Lower leg skin (tissue), 4 donors: ENCODE results near the gene MACROD1. TPM values are rescaled to one million over a fixed set of nuclear protein-coding genes. Genes with fewer than 3 reads are reported as not detected.

Experiments used
- DNase-seq, 2 donors: peaks; one replicate each; pipeline ENCODE4 v3.0.0-alpha.2; 2019; ENCODE audit warnings: low spot score in 2 of 2
- H3K4me3 ChIP-seq: fragments of 200-600 bp; sonication (generic); 2 replicates; pipeline ENCODE4 v1.5.1; 2017; ENCODE audit warnings: mild to moderate bottlenecking, low read depth; ENCODE audit not compliant: poor library complexity, severe bottlenecking
- POLR2A ChIP-seq, 2 donors: fragments of 450-650 bp; IDR thresholded peaks; one replicate each; pipeline ENCODE4 v1.6.1; 2016 to 2017; ENCODE audit warnings: antibody characterized with exemption in 2 of 2, mild to moderate bottlenecking in 1 of 2, moderate library complexity in 1 of 2
- WGBS, 2 donors: methylation state at CpG; one replicate each; pipeline ENCODE4 v1.1.5; 2018; 5-methylcytosine and 5-hydroxymethylcytosine counted together
- intact Hi-C: fragments of 100-400 bp; cut with DNase I; formaldehyde crosslinking; loops from one replicate; pipeline ENCODE4 v1.15.0; 2023; ENCODE audit warnings: low total_unique reads
- total RNA-seq, 4 donors: library from RNA; depleted of rRNA; stranded (reverse); fragments of >200 nt; gene quantifications; one replicate each; pipeline ENCODE4 v1.1.0, GENCODE V29; 2016
- TF ChIP-seq, protein P1 (sequence below), 3 donors: fragments of 450-650 bp; IDR thresholded peaks; one replicate each; pipeline ENCODE4 v1.5.1; 2016; ENCODE audit warnings: antibody characterized with exemption in 3 of 3, mild to moderate bottlenecking in 3 of 3, moderate library complexity in 2 of 3

The MACROD1 gene
- total RNA-seq, 4 donors from 2014 or later, result 44.8 to 74.8 (median 55.6) TPM

DNA sequence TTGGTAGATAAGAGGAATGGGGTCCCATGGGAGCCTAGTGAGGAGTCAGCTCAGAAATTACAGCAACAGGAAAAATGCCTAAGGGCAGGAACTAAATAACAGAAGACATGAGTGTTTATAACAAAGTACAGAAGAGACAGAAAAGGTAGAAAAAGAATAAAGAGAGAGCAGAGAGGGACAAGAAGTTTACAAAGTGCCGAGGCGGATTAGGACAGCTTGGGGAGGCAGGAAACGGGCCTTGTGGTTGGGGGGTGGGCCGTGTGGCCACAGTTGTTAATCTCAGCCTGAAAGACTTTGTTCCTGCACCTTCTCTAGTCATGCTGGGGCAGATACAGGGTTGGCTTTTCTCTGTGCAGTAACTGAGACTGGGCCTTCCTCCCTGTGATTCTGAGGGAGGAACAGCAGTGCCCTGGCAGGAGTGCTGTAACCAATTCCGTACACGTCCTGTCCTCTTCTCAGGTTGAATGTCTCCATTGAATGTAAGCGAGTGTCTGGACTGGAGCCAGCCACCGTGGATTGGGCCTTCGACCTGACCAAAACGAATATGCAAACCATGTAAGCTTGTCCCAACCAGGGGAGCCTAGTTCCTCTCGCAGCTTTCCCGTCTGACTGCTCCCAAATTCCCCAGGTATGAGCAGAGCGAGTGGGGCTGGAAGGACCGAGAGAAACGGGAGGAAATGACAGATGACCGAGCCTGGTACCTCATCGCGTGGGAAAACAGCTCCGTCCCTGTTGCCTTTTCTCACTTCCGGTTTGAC, 214.0 kb downstream of the MACROD1 start:
- no peak for TF ChIP-seq POLR2A (IDR thresholded peaks at IDR 0.05)
- TF ChIP-seq, protein P1, sequence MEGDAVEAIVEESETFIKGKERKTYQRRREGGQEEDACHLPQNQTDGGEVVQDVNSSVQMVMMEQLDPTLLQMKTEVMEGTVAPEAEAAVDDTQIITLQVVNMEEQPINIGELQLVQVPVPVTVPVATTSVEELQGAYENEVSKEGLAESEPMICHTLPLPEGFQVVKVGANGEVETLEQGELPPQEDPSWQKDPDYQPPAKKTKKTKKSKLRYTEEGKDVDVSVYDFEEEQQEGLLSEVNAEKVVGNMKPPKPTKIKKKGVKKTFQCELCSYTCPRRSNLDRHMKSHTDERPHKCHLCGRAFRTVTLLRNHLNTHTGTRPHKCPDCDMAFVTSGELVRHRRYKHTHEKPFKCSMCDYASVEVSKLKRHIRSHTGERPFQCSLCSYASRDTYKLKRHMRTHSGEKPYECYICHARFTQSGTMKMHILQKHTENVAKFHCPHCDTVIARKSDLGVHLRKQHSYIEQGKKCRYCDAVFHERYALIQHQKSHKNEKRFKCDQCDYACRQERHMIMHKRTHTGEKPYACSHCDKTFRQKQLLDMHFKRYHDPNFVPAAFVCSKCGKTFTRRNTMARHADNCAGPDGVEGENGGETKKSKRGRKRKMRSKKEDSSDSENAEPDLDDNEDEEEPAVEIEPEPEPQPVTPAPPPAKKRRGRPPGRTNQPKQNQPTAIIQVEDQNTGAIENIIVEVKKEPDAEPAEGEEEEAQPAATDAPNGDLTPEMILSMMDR (IDR thresholded peaks at IDR 0.05), result no peak
- DNase-seq, result no peak
- intact Hi-C loops, result no loop called here
- WGBS, 2 donors, result 44 to 63% methylated on average over 20 of the region's 20 CpGs
- no peak overlapping the region for H3K4me3 ChIP-seq

Other genes starting within 250 kb of the MACROD1 start
- gene RCOR2, start 248.9 kb downstream of the MACROD1 start, total RNA-seq, result under 1 TPM in 1 of 4 donors, not detected in 3; 0.16 TPM
- 10 to 100 TPM in 1 of 4 donors, 1 to 10 TPM in 3; 3.0 to 10.2 (median 6.1) TPM for gene NAA40, start 227.1 kb downstream of the MACROD1 start, total RNA-seq
- 100 to 1,000 TPM; 373 to 510 (median 455) TPM for gene COX8A, start 191.5 kb downstream of the MACROD1 start, total RNA-seq
- 10 to 100 TPM; 48.8 to 94.8 (median 81.7) TPM for gene OTUB1, start 179.7 kb downstream of the MACROD1 start, total RNA-seq
- gene FLRT1, start 130.2 kb downstream of the MACROD1 start, total RNA-seq, result under 1 TPM in 3 of 4 donors, not detected in 1; 0.08 to 0.62 (median 0.15) TPM
- 10 to 100 TPM; 67.5 to 86.0 (median 78.3) TPM for gene STIP1, start 20.1 kb upstream of the MACROD1 start, total RNA-seq
- gene FERMT3, start 40.6 kb upstream of the MACROD1 start, total RNA-seq, result 10 to 100 TPM in 2 of 4 donors, 1 to 10 TPM in 2; 5.1 to 10.5 (median 8.9) TPM
- 10 to 100 TPM; 36.9 to 66.6 (median 44.1) TPM for gene TRPT1, start 60.1 kb upstream of the MACROD1 start, total RNA-seq
- 10 to 100 TPM; 44.7 to 75.6 (median 68.3) TPM for gene NUDT22, start 60.2 kb upstream of the MACROD1 start, total RNA-seq
- gene DNAJC4, start 64.4 kb upstream of the MACROD1 start, total RNA-seq, result 10 to 100 TPM; 19.2 to 37.6 (median 30.8) TPM
- gene VEGFB, start 68.5 kb upstream of the MACROD1 start, total RNA-seq, result 10 to 100 TPM; 45.9 to 71.2 (median 65.6) TPM
- 10 to 100 TPM; 47.7 to 70.3 (median 56.4) TPM for gene FKBP2, start 75.0 kb upstream of the MACROD1 start, total RNA-seq
- gene PPP1R14B, start 80.8 kb upstream of the MACROD1 start, total RNA-seq, result 100 to 1,000 TPM; 178 to 230 (median 203) TPM
- 10 to 100 TPM; 30.5 to 38.4 (median 37.4) TPM for gene PLCB3, start 85.4 kb upstream of the MACROD1 start, total RNA-seq
- gene BAD, start 118.6 kb upstream of the MACROD1 start, total RNA-seq, result 10 to 100 TPM; 65.9 to 99.7 (median 89.4) TPM
- 10 to 100 TPM; 12.2 to 31.6 (median 30.4) TPM for gene GPR137, start 119.7 kb upstream of the MACROD1 start, total RNA-seq
- gene KCNK4, start 125.2 kb upstream of the MACROD1 start, total RNA-seq, result not detected
- gene CATSPERZ, start 134.2 kb upstream of the MACROD1 start, total RNA-seq, result not detected
- 100 to 1,000 TPM in 2 of 4 donors, 10 to 100 TPM in 2; 49.2 to 108 (median 79.3) TPM for gene ESRRA, start 139.4 kb upstream of the MACROD1 start, total RNA-seq
- 100 to 1,000 TPM; 199 to 356 (median 255) TPM for gene TRMT112, start 151.4 kb upstream of the MACROD1 start, total RNA-seq
- gene PRDX5, start 152.0 kb upstream of the MACROD1 start, total RNA-seq, result 100 to 1,000 TPM; 170 to 284 (median 215) TPM
- 1 to 10 TPM; 2.6 to 9.5 (median 4.8) TPM for gene CCDC88B, start 174.1 kb upstream of the MACROD1 start, total RNA-seq
- 10 to 100 TPM; 39.4 to 77.4 (median 49.2) TPM for gene RPS6KA4, start 193.0 kb upstream of the MACROD1 start, total RNA-seq